SH-SY5Y (cell line): ENCODE measurements around the gene MRPS2.

Experiments used
- GATA2 ChIP-seq: IDR thresholded peaks from 2 replicates; pipeline ENCODE4 v1.6.1; 2011; ENCODE audit warnings: mild to moderate bottlenecking, low read depth, low read length
- GATA3 ChIP-seq: IDR thresholded peaks from 2 replicates; pipeline ENCODE4 v1.6.1; 2011; ENCODE audit warnings: low read depth, mild to moderate bottlenecking, low read length, moderate library complexity

DNA sequence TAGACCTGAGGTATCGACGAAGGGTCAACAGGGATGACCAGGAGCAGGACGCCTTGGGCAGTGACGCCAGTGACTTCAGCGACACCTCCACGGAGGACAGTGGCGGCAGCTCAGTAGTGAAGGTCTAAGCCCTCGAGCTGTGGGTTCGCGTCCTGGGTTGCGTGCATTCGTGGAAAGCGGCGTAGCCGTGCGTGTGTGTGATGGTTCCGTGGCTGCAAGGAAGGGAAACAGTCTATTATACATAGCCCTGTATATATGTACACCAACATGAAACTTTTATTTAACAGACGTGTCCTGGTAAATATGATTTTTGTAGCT is 12.5 kb upstream of the MRPS2 start:
- no peak for TF ChIP-seq GATA2
- no peak for TF ChIP-seq GATA3
